ENCODE data around the gene PBX1. TPM values are rescaled to one million over a fixed set of nuclear protein-coding genes. Genes with fewer than 3 reads are reported as not detected.

Gene PBX1
- total RNA-seq, 4 donors from 2014 or later: 25.8 to 31.0 (median 27.1) TPM

- Histone ChIP-seq H3K9me3 (no peaks in the 10 kb centered on the region), H3K36me3 (no peaks in the 10 kb centered on the region), H3K4me1 (peaks cover 0 to 46% (median 7%) of the 10 kb centered on the region in 4 donors), H3K27ac (peak overlapping the region in 2 of 4 donors; percentile 4 to 62), H3K27me3 (no peaks in the 10 kb centered on the region), H3K4me3 (no peak overlapping the region)
- no peak for DNase-seq (ENCODE audit: low spot score in 2 of 2)
- TF ChIP-seq EP300 (IDR thresholded peaks at IDR 0.05): no peak
- no peak for TF ChIP-seq CTCF (IDR thresholded peaks at IDR 0.05)
- no peak for TF ChIP-seq POLR2A (IDR thresholded peaks at IDR 0.05)
- 92 to 93% methylated on average over 8 of the region's 8 CpGs for WGBS, 2 donors
Measured at GRCh38 chr1:164707868-164708331, 148.9 kb downstream of the PBX1 start.

GRCh38 chr1:164708596-164708995 is 149.6 kb downstream of the PBX1 start:
- 91 to 93% methylated on average over 3 of the region's 3 CpGs for WGBS, 2 donors

GRCh38 chr1:164709126-164709525 is 150.1 kb downstream of the PBX1 start:
- 53 to 55% methylated on average over 4 of the region's 4 CpGs for WGBS, 2 donors
- Histone ChIP-seq H3K27me3 (no peaks in the 10 kb centered on the region), H3K27ac (no peak overlapping the region), H3K4me3 (no peak overlapping the region), H3K36me3 (no peaks in the 10 kb centered on the region), H3K4me1 (peaks cover 0 to 54% (median 7%) of the 10 kb centered on the region in 4 donors), H3K9me3 (no peaks in the 10 kb centered on the region)
- no peak for DNase-seq (ENCODE audit: low spot score in 2 of 2)
- no peak for TF ChIP-seq CTCF (IDR thresholded peaks at IDR 0.05)
- no peak for TF ChIP-seq POLR2A (IDR thresholded peaks at IDR 0.05)
- TF ChIP-seq EP300 (IDR thresholded peaks at IDR 0.05): peak in 1 of 2 donors; percentile 34

More at GRCh38 chr1:164708596-164708995, 149.6 kb downstream of the PBX1 start:
- Histone ChIP-seq H3K27me3 (no peaks in the 10 kb centered on the region), H3K27ac (no peak overlapping the region), H3K4me3 (no peak overlapping the region), H3K36me3 (no peaks in the 10 kb centered on the region), H3K9me3 (no peaks in the 10 kb centered on the region), H3K4me1 (peaks cover 0 to 53% (median 8%) of the 10 kb centered on the region in 4 donors)
- DNase-seq (ENCODE audit: low spot score in 2 of 2): no peak
- TF ChIP-seq EP300 (IDR thresholded peaks at IDR 0.05) (no peak), POLR2A (IDR thresholded peaks at IDR 0.05) (no peak), CTCF (IDR thresholded peaks at IDR 0.05) (no peak)

GRCh38 chr1:164709541-164710278 is 150.7 kb downstream of the PBX1 start:
- TF ChIP-seq POLR2A (IDR thresholded peaks at IDR 0.05): no peak
- no peak for TF ChIP-seq EP300 (IDR thresholded peaks at IDR 0.05)
- no peak for TF ChIP-seq CTCF (IDR thresholded peaks at IDR 0.05)
- H3K27me3 ChIP-seq: no peaks in the 10 kb centered on the region
- no peak for DNase-seq (ENCODE audit: low spot score in 2 of 2)
- no peaks in the 10 kb centered on the region for H3K36me3 ChIP-seq
- no peaks in the 10 kb centered on the region for H3K9me3 ChIP-seq
- peaks cover 0 to 56% (median 7%) of the 10 kb centered on the region in 4 donors for H3K4me1 ChIP-seq
- H3K27ac ChIP-seq: no peak overlapping the region
- WGBS, 2 donors: 84% methylated on average over 10 of the region's 10 CpGs
- no peak overlapping the region for H3K4me3 ChIP-seq
